SK-N-SH treated with all-trans-retinoic acid at 6 μM for 48 hours (cell line): ENCODE data around the gene LRRC23.

Experiments used
- BACH2 ChIP-seq: fragments of 250-450 bp; sonication (Bioruptor Pico); IDR thresholded peaks from 2 replicates; pipeline ENCODE4 v1.9.0; 2021; ENCODE audit warnings: mild to moderate bottlenecking, borderline replicate concordance
- CSDC2 ChIP-seq: fragments of 250-450 bp; sonication (Bioruptor Pico); IDR thresholded peaks from 2 replicates; pipeline ENCODE4 v1.5.0; 2020; ENCODE audit warnings: mild to moderate bottlenecking, moderate library complexity
- PATZ1 ChIP-seq: fragments of 250-450 bp; sonication (Bioruptor Pico); IDR thresholded peaks from 2 replicates; pipeline ENCODE4 v1.8.0; 2020; ENCODE audit warnings: mild to moderate bottlenecking, moderate library complexity, borderline replicate concordance
- ZC3H10 ChIP-seq: fragments of 250-450 bp; sonication (Bioruptor Pico); IDR thresholded peaks from 2 replicates; pipeline ENCODE4 v1.5.1; 2021; ENCODE audit warnings: mild to moderate bottlenecking, moderate library complexity
- ZFP30 ChIP-seq: fragments of 450-650 bp; formaldehyde crosslinking; IDR thresholded peaks from 2 replicates; pipeline ENCODE4 v1.5.0; 2022; ENCODE audit warnings: mild to moderate bottlenecking, moderate library complexity
- ZNF8 ChIP-seq: fragments of 450-650 bp; formaldehyde crosslinking; IDR thresholded peaks from 2 replicates; pipeline ENCODE4 v1.5.0; 2020; ENCODE audit warnings: mild to moderate bottlenecking, moderate library complexity

GRCh38 chr12:6957151-6957701 lies 52.6 kb downstream of the LRRC23 start:
- TF ChIP-seq ZC3H10 (no peak), PATZ1 (CRISPR knock-in tag) (no peak), ZFP30 (CRISPR knock-in tag) (no peak), ZNF8 (CRISPR knock-in tag) (no peak), CSDC2 (no peak), BACH2 (CRISPR knock-in tag) (no peak)
